GM19324 (cell line): ENCODE data around the gene ZBTB2.
A peak's percentile ranks its signal among the peaks of the same experiment; 100 is the strongest.
"Not testable (repeated sequence)": the region's sequence is repeated elsewhere in the genome, so short reads cannot be mapped to it uniquely, and the experiment has no call there.

ENCODE experiments used
- ATAC-seq: cut with Tn5 transposase; IDR thresholded peaks from one replicate; pipeline ENCODE4 v1.9.1; 2021; ENCODE audit warnings: mild to moderate bottlenecking, moderate library complexity; ENCODE audit not compliant: unreplicated experiment, low FRiP score

Gene ZBTB2

GRCh38 chr6:151403919-151404308, 12.6 kb upstream of the ZBTB2 start:
- no peak for ATAC-seq

GRCh38 chr6:151402228-151402627, 10.9 kb upstream of the ZBTB2 start:
- ATAC-seq: no peak

- ATAC-seq: no peak
Observed at GRCh38 chr6:151400473-151400872, 9.1 kb upstream of the ZBTB2 start.

- ATAC-seq: no peak
Observed at GRCh38 chr6:151399679-151400078, 8.3 kb upstream of the ZBTB2 start.

- no peak for ATAC-seq
Observed at GRCh38 chr6:151393410-151393809, 2.1 kb upstream of the ZBTB2 start.

- no peak for ATAC-seq
Observed at GRCh38 chr6:151392427-151392826, 1.1 kb upstream of the ZBTB2 start.

- peak; percentile 11 for ATAC-seq
Observed at GRCh38 chr6:151390851-151391470, 398 bp downstream of the ZBTB2 start.

GRCh38 chr6:151390276-151390850, 996 bp downstream of the ZBTB2 start:
- peak; percentile 85 for ATAC-seq

GRCh38 chr6:151389618-151390275, 1.6 kb downstream of the ZBTB2 start:
- peak; percentile 74 for ATAC-seq

GRCh38 chr6:151388997-151389617, 2.3 kb downstream of the ZBTB2 start:
- ATAC-seq: no peak

GRCh38 chr6:151388236-151388635, 3.1 kb downstream of the ZBTB2 start:
- ATAC-seq: no peak

- no peak for ATAC-seq
Observed at GRCh38 chr6:151387175-151387970, 4.0 kb downstream of the ZBTB2 start.

- ATAC-seq: no peak
Observed at GRCh38 chr6:151385177-151385576, 6.2 kb downstream of the ZBTB2 start.

- ATAC-seq: no peak
Observed at GRCh38 chr6:151384151-151384550, 7.2 kb downstream of the ZBTB2 start.

- not testable (repeated sequence) for ATAC-seq
Observed at GRCh38 chr6:151382631-151383030, 8.7 kb downstream of the ZBTB2 start.

GRCh38 chr6:151381722-151382121, 9.6 kb downstream of the ZBTB2 start:
- ATAC-seq: no peak

- no peak for ATAC-seq
Observed at GRCh38 chr6:151380848-151381205, 10.5 kb downstream of the ZBTB2 start.

- ATAC-seq: peak; percentile 69
Observed at GRCh38 chr6:151379933-151380847, 11.2 kb downstream of the ZBTB2 start.

GRCh38 chr6:151377095-151377494, 14.3 kb downstream of the ZBTB2 start:
- no peak for ATAC-seq

- ATAC-seq: no peak
Observed at GRCh38 chr6:151376440-151376839, 14.9 kb downstream of the ZBTB2 start.
